Stimulated activated CD8-positive, alpha-beta memory T cell treated with anti-CD3 and anti-CD28 coated beads, Interleukin-7, amount 100 ng/mL, for 1 hour (primary cell): ENCODE data around the gene MAP3K3.
A peak's percentile ranks its signal among the peaks of the same experiment; 100 is the strongest.
"Not testable (repeated sequence)": the region's sequence is repeated elsewhere in the genome, so short reads cannot be mapped to it uniquely, and the experiment has no call there.

Experiments used
- DNase-seq, 2 donors: peaks; one replicate each; pipeline ENCODE4 v3.0.0-alpha.2; 2020; ENCODE audit warnings: low read depth in 2 of 2

MAP3K3 gene

DNA sequence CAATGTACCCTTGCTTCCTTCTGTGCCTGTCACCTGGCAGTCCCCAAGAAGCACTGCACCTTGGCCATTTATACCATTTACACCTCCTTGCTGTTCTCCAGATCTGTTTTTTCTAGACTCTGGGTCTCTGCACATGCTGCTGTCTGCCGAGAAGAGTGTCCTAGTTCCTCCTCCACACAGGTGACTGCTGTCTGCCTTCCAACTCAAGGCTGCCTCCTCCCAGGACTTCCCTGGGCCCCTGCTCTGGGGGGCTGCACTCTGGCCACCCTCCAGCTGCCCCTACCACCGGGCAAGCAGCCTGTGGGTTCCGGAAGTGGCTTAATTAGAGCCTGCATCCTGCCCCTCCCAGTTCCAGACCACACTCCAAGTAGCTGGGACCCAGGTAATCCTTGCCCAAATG is 83.4 kb downstream of the MAP3K3 start:
- DNase-seq = no peak

DNA sequence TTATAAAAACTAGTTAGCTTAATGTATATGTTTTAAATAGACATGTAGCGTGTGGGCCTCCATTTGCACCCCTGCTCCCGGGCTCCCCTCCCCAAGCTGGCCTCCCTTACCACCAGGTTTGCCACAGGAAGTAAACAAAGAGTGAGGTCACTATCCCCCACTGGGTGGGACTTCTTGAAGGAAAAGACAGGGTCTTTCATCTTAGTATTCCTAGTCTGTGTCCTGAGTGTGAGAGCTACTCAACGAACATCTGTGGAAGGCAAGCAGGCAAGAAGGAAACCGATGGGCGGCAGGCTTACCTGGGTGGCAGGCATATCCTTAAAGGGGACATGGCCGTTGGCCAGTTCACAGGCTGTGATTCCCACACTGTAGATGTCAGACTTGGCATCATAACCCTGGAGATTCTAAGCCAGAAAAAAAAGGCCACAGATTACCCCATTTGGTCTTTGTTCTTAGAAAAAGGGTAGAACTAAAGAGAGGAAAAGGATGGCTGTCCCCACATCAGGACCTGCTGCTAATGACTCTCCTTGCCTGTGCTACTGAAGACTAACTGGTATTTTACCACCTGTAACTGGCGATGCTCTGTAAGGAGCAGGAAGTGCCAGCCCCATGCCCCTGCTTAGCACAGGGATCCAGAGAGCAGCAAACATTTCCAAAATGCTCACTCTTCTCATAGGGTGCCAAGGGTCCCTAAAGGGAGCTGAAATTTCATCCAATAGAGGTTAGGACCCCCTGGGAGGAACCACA is 84.3 kb downstream of the MAP3K3 start:
- DNase-seq = no peak

DNA sequence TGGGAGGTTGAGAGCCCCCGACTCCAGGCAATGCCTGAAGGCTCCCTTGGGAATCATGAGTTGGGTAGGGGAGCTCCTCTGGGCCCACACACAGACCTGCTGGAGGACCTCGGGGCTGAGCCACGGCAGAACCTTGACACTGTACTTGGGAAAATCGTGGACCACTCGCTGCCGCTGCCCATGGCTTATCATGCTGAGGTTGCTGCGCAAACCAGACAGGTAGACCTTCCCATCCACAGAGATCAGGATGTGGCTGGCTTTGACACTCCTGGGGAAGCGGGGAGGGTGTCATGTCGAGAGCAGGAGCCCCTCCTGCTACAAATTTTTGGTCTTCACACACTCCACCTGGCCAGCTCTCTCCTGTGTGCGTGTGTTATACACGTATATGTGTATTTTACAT is 84.9 kb downstream of the MAP3K3 start:
- no peak for DNase-seq

DNA sequence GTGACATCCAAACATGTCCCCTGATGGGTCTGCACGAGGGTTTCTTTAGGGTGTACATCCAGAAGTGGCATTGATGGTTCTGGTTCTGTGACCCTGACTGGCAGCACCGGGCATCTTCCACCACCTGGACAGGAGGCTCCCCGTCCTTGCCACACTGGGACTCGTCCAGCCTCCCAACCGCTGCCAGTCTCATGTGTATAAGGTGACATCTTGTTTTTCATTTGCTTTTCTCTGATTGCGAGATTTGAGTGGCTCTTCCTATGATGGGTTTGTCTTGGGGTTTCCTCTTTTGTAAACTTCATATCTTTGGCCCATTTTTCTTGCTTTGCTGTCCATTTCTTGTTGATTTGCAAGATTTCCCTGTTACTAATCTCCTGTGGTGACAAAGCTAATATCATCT is 86.9 kb downstream of the MAP3K3 start:
- no peak for DNase-seq

DNA sequence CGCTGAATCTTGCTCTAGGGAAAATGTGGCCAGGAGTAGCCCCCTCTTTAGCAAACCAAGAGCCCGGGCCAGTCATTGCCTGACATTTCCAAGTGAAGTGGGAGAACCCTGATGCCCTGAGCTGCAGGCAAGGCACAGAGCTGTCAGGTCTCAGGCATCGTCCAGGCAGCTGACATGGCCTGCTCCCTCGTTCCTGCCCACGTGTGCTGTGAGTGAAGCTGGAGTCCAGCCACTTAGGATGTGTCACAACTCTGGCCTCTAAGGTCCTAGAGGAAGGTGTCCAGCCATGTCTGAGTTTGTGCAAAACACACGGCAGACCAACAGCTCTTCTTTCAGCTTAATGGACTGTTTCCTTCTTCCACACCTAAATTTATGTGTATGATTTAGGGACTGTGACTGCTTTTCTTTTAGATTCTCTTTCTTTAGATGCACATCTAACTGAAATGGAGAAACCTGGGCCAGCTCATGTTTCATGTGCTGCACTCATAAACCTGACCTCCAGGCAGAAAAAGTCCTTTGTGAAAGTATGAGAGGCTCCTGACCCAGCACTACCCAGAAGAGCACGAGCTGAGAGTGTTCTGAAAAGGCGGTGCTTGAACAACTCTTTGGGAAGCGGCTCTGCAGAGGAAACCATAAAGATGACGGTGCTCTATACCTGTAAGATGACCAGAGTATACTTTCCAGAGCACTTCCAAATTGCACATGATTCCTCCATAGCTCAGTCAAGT is 92.5 kb downstream of the MAP3K3 start:
- DNase-seq = no peak

DNA sequence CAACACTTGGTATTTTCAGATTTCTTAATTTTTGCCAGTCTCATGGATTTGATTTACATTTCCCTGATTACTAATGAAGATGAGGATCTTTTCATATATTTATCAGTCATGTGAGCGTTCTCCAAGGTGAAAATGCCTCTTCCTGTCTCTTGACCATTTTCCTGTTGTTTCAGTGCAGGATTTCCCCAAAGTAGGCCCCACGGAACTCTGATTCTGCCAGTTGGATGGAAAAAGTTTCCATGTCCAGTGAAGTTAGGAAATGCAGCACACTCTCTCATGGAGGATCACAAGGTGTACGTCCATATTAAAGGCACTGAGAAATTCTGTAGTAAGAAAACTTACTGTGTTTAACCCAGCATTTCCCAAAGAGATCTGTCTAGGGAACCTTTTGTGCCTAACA is 94.2 kb downstream of the MAP3K3 start:
- DNase-seq = no peak

DNA sequence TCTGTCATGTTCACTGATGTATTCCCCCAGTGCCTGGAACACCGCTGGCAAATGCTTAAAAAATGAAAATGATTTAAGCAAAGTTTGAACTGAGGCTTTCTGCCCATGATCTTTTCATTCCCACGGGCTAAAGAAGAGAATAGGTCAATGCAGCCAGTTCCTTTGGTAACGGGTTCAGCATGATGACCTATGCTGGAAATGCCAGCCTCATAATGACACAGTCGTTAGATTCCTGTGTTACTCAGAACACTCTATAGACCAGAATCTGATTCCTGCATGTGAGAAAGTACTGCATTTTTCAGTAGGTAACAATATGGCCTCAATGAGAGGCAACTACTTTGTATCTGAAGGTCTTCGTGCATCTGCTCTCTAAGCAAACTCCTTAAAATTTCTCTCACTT is 96.8 kb downstream of the MAP3K3 start:
- DNase-seq = no peak

DNA sequence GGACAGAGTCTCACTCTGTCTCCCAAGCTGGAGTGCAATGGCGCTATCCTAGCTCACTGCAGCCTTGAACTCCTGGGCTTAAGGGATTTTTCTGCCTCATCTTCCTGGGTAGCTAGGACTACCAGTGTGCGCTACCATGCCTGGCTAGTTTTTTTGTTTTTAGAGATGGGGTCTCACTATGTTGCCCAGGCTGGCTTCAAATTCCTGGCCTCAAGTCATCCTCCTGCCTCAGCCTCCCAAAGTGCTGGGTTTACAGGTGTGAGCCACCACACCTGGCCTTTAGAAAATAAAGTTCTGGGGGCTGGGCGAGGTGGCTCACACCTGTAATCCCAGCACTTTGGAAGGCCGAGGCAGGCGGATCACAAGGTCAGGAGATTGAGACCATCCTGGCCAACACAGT is 98.0 kb downstream of the MAP3K3 start:
- DNase-seq = not testable (repeated sequence)

DNA sequence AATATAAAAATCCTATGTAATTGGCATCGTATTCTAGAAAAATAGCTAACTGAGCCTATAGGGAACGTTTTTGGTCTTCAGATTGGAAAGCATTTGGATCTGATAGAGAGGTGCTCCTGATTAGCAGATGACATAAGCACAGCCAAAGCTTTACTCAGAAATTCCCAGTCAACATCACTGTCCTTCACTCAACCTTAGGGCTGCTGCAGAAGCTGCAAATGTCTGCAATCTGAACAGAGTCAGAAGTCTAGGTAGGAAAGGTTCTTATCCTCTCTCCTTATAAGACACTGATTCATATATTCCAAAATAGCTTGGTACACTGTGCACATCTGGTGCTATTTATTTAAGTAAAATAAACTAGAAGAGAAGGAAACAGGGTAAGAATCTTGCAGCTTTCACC is 100.2 kb downstream of the MAP3K3 start:
- DNase-seq = no peak

DNA sequence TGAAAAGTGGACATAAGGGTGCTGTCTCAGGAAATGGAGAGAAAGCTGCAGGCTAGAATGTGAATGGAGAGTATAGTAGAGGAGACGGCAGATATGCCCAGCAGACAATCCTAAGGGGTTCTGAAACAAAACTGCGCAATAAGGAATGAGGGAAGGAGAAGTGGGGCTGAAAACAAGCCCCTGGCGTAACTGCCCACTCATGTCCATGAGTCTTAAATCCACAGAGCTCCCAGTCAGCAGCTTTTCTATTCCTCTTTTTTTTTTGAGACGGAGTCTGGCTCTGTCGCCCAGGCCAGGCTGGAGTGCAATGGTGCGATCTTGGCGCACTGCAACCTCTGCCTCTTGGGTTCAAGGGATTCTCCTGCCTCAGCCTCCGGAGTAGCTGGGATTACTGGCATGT is 113.5 kb downstream of the MAP3K3 start:
- DNase-seq = no peak

DNA sequence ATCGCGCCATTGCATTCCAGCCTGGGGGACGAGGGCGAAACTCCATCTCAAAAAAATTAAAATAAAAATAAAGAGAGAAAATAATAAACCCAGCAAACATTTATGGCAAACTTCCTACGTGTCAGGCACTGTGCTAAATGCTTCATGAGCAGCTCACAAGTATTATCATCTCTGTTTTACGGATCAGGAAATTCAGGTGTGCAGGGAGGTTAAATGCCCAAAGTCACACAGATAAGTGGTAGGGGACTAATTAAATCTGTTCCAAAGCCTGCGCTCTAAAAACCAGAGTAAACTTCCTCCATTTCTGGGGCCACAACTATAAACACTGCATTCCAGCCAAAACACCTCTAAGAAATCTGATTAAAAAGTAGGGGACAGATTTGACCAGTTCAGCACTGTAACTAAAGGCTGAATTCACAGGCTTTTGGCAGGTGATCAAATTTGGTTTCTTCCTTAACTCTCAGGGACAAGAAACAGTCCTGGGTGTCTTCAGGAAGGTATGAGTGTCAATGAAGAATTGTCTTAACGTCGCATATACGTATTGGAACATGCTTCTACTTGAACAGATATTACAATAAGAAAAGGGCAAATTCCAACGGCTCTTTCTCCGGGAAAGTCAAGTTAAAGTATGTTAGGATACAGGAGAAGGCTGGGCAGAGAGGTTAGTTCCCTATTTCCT is 118.4 kb downstream of the MAP3K3 start:
- DNase-seq = no peak

DNA sequence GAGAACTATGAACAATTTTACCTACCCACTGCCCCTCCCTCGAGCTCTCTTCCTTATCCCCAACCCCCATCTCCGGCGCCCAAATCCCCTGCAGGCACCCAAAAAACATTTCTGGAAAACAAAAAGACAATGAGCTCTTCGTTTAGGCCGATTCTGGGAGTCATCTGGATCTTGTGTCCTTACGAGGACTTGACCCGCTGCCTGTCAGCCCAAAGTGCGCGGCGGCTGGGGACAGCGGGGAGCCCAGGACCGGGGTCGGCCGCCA is 118.9 kb downstream of the MAP3K3 start:
- no peak for DNase-seq

DNA sequence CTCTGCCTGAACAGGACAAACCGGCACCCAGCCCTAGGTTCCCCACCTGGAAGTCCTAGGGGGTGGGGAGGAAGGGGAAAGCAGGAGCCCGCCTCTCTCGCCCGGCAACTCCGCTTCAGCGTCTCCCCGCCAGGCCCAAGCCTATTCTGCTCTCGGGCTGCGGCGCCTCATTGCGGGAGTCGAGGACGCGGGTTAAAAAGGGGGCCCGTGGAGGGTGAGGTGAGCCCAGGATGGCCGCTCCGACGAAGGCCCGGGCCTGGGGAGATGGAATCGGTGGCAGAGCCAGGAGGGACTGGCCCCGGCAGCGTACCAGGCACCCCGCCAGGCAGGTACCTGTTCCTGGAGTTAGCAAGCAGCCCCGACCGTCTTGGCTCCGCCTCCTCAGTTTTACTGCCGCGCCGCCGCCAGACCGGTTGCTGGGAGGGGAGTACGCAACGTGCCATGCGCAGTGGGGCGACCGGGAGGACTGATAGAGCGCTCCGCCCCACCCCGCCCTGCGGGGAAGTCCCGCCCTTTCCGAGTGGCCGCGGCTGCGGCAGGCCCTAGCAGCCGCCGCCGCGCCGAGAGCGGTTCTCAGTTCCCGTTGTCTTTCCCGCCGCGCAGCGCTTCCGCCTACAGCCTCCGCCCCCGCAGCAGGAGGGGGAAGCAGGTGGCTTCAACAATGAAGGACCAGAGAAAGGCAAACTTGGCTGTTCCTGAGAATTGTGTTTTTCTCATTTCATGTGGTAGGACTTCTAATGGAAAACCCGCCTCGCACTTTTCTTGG is 119.4 kb downstream of the MAP3K3 start, which contains the start of gene STRADA:
Gene STRADA, minus strand, starts transcription at position 392 of the 766 bp plus-strand sequence. CDS start 13,430 bp downstream, outside the sequence.
- DNase-seq = peak; percentile 95 to 98
